Measurements from ENCODE around the gene GALNTL6. TPM values are rescaled to one million over a fixed set of nuclear protein-coding genes. Genes with fewer than 3 reads are reported as not detected.

GALNTL6 gene
- total RNA-seq, 1 experiment from 2014 or later: not detected

DNA sequence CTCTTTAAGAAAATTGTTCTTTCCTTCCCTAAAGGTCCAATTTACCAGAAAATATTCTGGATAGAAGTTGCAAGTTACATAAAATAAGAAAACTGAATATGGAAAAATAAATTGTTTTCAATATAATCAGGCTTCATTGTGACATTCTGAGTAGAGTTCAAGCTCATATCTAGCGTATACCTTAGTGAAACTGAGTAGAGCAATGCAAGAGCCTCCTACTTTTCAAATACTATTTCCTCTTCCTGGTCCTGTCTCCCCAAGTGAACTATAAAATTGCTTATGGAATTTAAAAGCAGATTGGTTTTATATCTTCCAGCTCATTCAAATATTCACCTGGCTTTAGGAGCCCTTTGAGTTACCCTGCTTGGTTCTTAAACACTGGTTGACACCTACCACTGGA is 1166.1 kb downstream of the GALNTL6 start:
- Histone ChIP-seq H2BK5ac (ENCODE audit: insufficient read length, low read length) (no peak overlapping the region), H3T11ph (ENCODE audit: low read length) (no peak overlapping the region), H3K79me1 (ENCODE audit: insufficient read depth, low read depth, low read length, poor library complexity, severe bottlenecking) (no peaks in the 10 kb centered on the region), H2BK15ac (ENCODE audit: low read depth, low read length) (no peak overlapping the region), H3K9ac (ENCODE audit: extremely low read depth, insufficient read length, low read length) (no peak overlapping the region), H3K4me2 (ENCODE audit: insufficient read depth, insufficient read length, low read length) (no peak overlapping the region), H4K8ac (replicated peaks; ENCODE audit: insufficient read length, low read depth, low read length) (no peak overlapping the region), H3K23me2 (ENCODE audit: insufficient read length, low read depth, low read length, poor library complexity, severe bottlenecking) (no peaks in the 10 kb centered on the region), H4K20me1 (ENCODE audit: control insufficient read depth, insufficient read depth, insufficient read length) (no peaks in the 10 kb centered on the region), H2BK20ac (ENCODE audit: low read depth, low read length, poor library complexity, severe bottlenecking) (no peak overlapping the region), H3K56ac (ENCODE audit: insufficient read length, low read depth, low read length) (no peak overlapping the region), H3K14ac (ENCODE audit: insufficient read depth, low read length) (no peak overlapping the region), H3K4me1 (ENCODE audit: insufficient read depth, low read length) (peaks cover 3% of the 10 kb centered on the region; the same call in 1 of the 2 replicates), H3K18ac (ENCODE audit: insufficient read length, low read depth, low read length) (no peak overlapping the region), H3K23ac (ENCODE audit: insufficient read length, low read depth, low read length) (no peak overlapping the region), H3K27me3 (ENCODE audit: insufficient read depth, low read length) (no peaks in the 10 kb centered on the region), H2AFZ (ENCODE audit: low read length) (no peak overlapping the region), H3K9me3 (ENCODE audit: control insufficient read depth, low read depth, low read length) (no peaks in the 10 kb centered on the region), H3K4ac (ENCODE audit: low read depth, low read length) (no peak overlapping the region), H4K5ac (ENCODE audit: insufficient read length, low read depth, low read length) (no peak overlapping the region), H2BK120ac (ENCODE audit: low read depth, low read length, poor library complexity, severe bottlenecking) (no peak overlapping the region), H3K79me2 (ENCODE audit: insufficient read depth, low read length) (no peaks in the 10 kb centered on the region), H2BK12ac (ENCODE audit: insufficient read length, low read depth, low read length) (no peak overlapping the region), H2AK5ac (ENCODE audit: insufficient read length, low read length) (no peak overlapping the region), H3K27ac (ENCODE audit: insufficient read length, low read depth, low read length) (no peak overlapping the region), H4K91ac (ENCODE audit: insufficient read length, low read depth, low read length) (no peak overlapping the region)
- no CpG with 5 or more reads among the region's 1 CpG for WGBS (ENCODE audit: extremely low coverage, insufficient read length, low lambda C conversion rate)
- Mint-ChIP-seq H3K27me3 (ENCODE audit: low read depth) (no peaks in the 10 kb centered on the region; the same call in 1 of the 2 replicates), H3K36me3 (ENCODE audit: insufficient read depth in 1 of 3, low read depth in 3 of 3) (peaks cover 2 to 11% (median 4%) of the 10 kb centered on the region in 3 experiments; a peak in 5 of 7 replicates), H3K4me3 (no peak overlapping the region), H3K4me1 (peaks cover 11 to 15% of the 10 kb centered on the region in 2 experiments), H3K27ac (no peak overlapping the region), H3K9me3 (peaks cover 0 to 8% of the 10 kb centered on the region in 2 experiments; a peak in 4 of 5 replicates)
- TF ChIP-seq CTCF (conservative IDR thresholded peaks at IDR 0.05): no peak
- no peak for DNase-seq
